Stimulated activated naive B cell treated with anti-CD40 and anti-IgM and Interleukin-4, amounts not matched to agents 10 μg/mL and 1 μg/mL and 100 μg/mL, for 72 hours (primary cell): Measurements from ENCODE around the gene SRD5A1.

Experiments used
- ATAC-seq, 2 donors: fragments of 150-1000 bp; cut with Tn5 transposase; replicated peaks; 2 replicates each; pipeline ENCODE4 v1.10.0; 2021; ENCODE audit warnings: moderate library complexity in 1 of 2
- DNase-seq: peaks from one replicate; pipeline ENCODE4 v3.0.0; 2021
- H3K27ac Mint-ChIP-seq: one replicate; pipeline ENCODE4 v1.8.0; 2022; ENCODE audit warnings: mild to moderate bottlenecking, mixed read lengths
- H3K27me3 Mint-ChIP-seq, 2 donors: one replicate each; pipeline ENCODE4 v1.8.0; 2022; ENCODE audit warnings: mixed read lengths in 2 of 2
- H3K36me3 Mint-ChIP-seq, 2 donors: one replicate each; pipeline ENCODE4 v1.8.0; 2022; ENCODE audit warnings: mixed read lengths in 2 of 2, mild to moderate bottlenecking in 1 of 2
- H3K4me1 Mint-ChIP-seq, 2 donors: one replicate each; pipeline ENCODE4 v1.8.0; 2022; ENCODE audit warnings: mixed read lengths in 2 of 2, mild to moderate bottlenecking in 1 of 2
- H3K4me3 Mint-ChIP-seq, 2 donors: one replicate each; pipeline ENCODE4 v1.8.0; 2022; ENCODE audit warnings: mild to moderate bottlenecking in 2 of 2, mixed read lengths in 2 of 2, moderate library complexity in 1 of 2
- H3K9me3 Mint-ChIP-seq, 2 donors: one replicate each; pipeline ENCODE4 v1.8.0; 2022; ENCODE audit warnings: mixed read lengths in 2 of 2, mild to moderate bottlenecking in 1 of 2

The SRD5A1 gene

DNA sequence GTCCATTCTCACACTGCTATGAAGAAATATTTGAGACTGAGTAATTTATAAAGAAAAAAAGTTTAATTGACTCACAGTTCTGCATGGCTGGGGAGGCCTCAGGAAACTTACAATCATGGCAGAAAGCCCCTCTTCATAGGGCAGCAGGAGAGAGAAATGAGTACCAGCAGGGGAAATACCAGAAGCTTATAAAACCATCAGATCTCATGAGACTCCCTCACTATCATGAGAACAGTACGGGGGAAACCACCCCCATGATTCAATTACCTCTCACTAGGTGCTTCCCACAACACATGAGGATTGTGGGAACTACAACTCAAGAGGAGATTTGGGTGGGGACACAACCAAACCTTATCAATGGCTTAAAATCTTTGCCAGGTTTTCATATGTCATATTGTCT is 59.7 kb downstream of the SRD5A1 start:
- DNase-seq (no peak), ATAC-seq (peak; percentile 68 to 85)
- no peaks in the 10 kb centered on the region for H3K36me3 Mint-ChIP-seq
- H3K4me1 Mint-ChIP-seq, result no peaks in the 10 kb centered on the region
- no peak overlapping the region for H3K4me3 Mint-ChIP-seq
- H3K9me3 Mint-ChIP-seq, result peaks cover 0 to 1% of the 10 kb centered on the region in 2 donors
- peaks cover 29 to 31% of the 10 kb centered on the region in 2 donors for H3K27me3 Mint-ChIP-seq
- H3K27ac Mint-ChIP-seq, result no peak overlapping the region

DNA sequence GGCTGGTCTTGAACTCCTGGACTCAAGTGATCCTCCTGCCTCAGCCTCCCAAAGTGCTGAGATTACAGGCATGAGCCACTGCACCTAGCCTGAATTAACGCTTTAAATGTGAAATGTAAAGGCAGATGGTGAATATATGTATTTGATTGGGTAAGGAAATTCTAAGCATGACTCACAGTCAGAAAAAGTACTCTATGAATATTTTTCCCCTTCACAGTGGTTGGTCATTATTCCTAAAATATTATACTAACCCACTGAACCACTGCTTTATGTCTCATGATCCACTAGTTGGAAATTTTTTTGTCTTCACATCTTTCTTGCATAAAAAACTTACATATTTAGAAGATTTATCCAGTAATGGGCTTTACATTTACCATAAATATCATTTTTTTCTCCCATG is 65.5 kb downstream of the SRD5A1 start:
- no peak for ATAC-seq
- H3K36me3 Mint-ChIP-seq, result no peaks in the 10 kb centered on the region

DNA sequence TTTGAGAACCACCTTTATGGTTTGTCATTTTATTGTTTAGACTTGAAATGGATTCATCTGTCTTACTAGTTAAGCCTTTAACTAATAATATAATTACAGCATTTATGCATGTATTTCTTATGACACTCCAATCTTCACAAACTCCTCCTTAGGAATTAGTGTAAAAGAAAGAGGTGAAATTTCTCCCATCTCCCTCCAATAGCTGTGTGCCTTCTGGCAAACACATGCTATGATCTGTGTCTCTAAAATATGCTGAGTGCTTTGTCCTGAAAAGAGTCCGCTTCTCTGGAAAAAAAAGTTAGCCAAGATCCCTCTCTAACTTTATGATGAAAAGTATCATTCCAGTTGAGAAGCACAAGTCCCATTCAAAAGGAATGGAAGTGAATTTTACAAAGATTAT is 66.1 kb downstream of the SRD5A1 start:
- no peak overlapping the region for H3K27ac Mint-ChIP-seq
- ATAC-seq (no peak), DNase-seq (no peak)
- H3K36me3 Mint-ChIP-seq, result no peaks in the 10 kb centered on the region
- H3K9me3 Mint-ChIP-seq, result peaks cover 0 to 1% of the 10 kb centered on the region in 2 donors
- H3K4me1 Mint-ChIP-seq, result peaks cover 0 to 1% of the 10 kb centered on the region in 2 donors
- H3K27me3 Mint-ChIP-seq, result peaks cover 31 to 50% of the 10 kb centered on the region in 2 donors
- H3K4me3 Mint-ChIP-seq, result no peak overlapping the region

More for the DNA sequence above, 65.5 kb downstream of the SRD5A1 start:
- H3K9me3 Mint-ChIP-seq, result peaks cover 0 to 1% of the 10 kb centered on the region in 2 donors
- no peak for DNase-seq
- H3K4me1 Mint-ChIP-seq, result peaks cover 0 to under 1% of the 10 kb centered on the region in 2 donors
- H3K27ac Mint-ChIP-seq, result no peak overlapping the region
- peaks cover 31 to 50% of the 10 kb centered on the region in 2 donors for H3K27me3 Mint-ChIP-seq
- H3K4me3 Mint-ChIP-seq, result no peak overlapping the region

DNA sequence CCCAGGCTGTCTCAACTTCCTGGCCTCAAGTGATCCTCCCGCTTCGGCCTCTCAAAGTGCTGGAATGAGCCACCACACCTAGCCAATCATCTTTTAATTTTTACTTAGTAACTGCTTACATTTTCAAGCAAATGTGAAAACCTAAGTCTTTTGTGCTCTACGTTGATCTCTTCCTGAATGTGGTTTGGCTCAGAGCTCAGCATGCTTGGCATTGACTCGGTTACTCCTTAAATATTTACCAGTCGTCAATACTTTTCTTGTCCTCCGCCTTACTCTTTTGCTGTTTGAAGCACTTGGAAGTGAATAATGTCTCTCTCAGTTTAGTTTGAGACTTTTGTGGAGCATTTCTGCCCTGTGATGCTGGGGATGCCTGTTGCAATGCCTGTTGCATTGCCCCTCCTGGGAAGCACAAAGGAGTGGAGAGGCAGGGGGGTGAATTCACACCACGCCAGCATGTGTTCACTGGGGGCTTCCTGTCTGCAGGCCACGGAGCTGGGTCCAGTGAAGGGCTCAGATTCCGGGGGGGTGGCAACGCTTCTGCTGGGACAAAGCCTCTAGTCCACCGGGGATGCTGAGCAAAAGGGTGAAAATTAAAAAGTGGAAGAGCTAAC is 66.9 kb downstream of the SRD5A1 start:
- Mint-ChIP-seq H3K4me1 (peaks cover 8% of the 10 kb centered on the region in 2 donors), H3K4me3 (no peak overlapping the region), H3K36me3 (peaks cover 0 to 7% of the 10 kb centered on the region in 2 donors), H3K9me3 (peaks cover 0 to 4% of the 10 kb centered on the region in 2 donors), H3K27ac (no peak overlapping the region), H3K27me3 (peaks cover 31 to 50% of the 10 kb centered on the region in 2 donors)
- no peak for ATAC-seq
- DNase-seq, result no peak

DNA sequence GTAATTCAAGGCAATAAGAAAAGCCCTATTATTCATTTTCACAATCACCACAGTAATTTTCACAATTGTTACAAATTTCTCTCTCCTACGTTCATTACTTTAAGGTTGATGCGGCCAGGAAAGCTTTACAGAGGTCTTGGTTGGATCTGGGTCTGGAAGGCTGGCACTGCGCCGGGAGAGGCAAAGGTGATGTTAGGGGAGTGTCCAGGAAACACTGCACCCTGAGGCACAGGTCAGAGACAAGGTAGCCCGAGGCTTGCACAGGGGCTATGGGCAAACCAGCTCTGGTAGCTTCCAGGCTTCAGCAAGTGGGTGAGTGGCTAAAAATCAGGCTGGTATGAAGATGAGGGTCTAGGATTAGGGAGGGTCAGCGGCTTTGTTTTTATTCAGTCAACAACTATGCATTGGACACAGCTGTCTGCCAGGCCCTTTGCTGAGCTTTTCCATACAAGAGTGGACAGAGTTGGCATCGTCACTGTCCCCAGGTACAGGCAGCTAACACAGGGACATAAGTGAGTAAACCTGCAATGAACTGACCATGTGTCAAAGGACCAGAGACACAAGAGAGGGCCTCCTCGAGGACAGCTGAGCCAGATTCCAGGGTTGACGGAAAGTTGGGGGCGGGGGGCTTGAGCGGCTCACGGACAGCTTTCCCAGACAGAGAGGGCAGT is 67.6 kb downstream of the SRD5A1 start:
- Mint-ChIP-seq H3K9me3 (peaks cover 0 to 4% of the 10 kb centered on the region in 2 donors), H3K4me3 (no peak overlapping the region), H3K27ac (no peak overlapping the region), H3K36me3 (peaks cover 0 to 7% of the 10 kb centered on the region in 2 donors), H3K4me1 (peaks cover 11 to 14% of the 10 kb centered on the region in 2 donors), H3K27me3 (peaks cover 31 to 50% of the 10 kb centered on the region in 2 donors)
- DNase-seq, result no peak
- no peak for ATAC-seq

DNA sequence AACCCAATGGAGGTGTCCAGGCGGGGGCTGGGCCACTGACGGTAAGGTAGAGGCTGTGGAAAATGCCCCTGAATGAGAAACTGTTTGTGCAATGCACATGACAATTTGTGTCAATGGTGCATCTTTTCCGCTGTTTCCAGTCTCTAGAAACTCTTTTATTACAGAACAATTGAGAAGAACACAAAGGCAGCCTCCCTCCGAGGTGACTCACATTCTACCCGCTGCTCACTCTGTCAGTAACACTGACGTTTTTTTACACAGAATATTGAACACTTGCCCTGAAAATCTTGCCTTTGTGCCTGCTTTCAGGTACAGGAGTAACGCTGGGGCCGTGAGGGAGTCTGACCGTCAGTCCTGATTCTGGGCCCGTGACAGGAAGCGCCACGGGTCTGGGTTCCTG is 68.3 kb downstream of the SRD5A1 start:
- Mint-ChIP-seq H3K4me1 (peaks cover 14 to 21% of the 10 kb centered on the region in 2 donors), H3K4me3 (no peak overlapping the region), H3K9me3 (peaks cover 0 to 4% of the 10 kb centered on the region in 2 donors), H3K36me3 (peaks cover 0 to 7% of the 10 kb centered on the region in 2 donors), H3K27ac (no peak overlapping the region), H3K27me3 (peaks cover 30 to 47% of the 10 kb centered on the region in 2 donors)
- DNase-seq (no peak), ATAC-seq (no peak)

DNA sequence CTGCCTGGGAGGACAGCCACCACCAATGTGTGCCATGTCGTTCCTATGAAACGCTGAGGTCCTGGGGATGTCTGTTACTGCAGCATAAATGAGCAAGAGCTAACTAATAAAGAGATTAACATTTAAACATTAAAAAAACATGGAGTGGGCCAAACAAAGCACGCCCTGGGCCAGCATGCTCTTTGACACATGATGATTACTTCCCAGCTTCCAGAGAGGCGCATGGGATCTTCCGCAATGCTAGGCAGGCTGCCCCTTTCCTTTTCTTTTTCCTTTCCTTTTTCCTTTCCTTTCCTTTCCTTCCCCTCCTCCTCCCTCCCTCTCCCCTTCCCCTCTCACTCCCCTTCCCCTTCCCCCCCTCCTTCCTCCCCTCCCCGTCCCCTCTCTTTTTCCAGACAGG is 69.4 kb downstream of the SRD5A1 start:
- H3K4me3 Mint-ChIP-seq, result no peak overlapping the region
- H3K9me3 Mint-ChIP-seq, result peaks cover 0 to 4% of the 10 kb centered on the region in 2 donors
- peaks cover 0 to 7% of the 10 kb centered on the region in 2 donors for H3K36me3 Mint-ChIP-seq
- ATAC-seq (no peak), DNase-seq (no peak)
- peaks cover 26 to 36% of the 10 kb centered on the region in 2 donors for H3K27me3 Mint-ChIP-seq
- peaks cover 14 to 21% of the 10 kb centered on the region in 2 donors for H3K4me1 Mint-ChIP-seq
- no peak overlapping the region for H3K27ac Mint-ChIP-seq

DNA sequence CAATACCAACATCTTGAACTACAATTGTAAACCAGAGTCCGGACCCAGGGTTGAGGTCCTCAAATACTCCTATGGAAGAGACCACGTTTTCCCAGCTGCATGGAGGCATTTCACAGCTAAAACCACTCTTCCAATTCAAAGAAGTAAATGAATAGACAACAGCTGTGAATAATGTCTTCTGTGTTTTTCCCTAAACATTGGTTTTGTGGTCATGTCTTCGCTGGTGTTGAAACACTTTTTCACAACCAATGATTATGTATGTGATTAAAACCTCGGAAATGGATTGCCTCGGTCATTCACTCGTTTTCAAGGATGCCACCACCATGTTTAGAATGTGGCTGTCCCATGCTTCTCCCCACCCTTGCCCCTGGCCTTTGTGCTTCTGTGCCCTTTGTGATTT is 70.6 kb downstream of the SRD5A1 start:
- H3K27ac Mint-ChIP-seq, result no peak overlapping the region
- DNase-seq (no peak), ATAC-seq (no peak)
- peaks cover 18 to 23% of the 10 kb centered on the region in 2 donors for H3K4me1 Mint-ChIP-seq
- H3K27me3 Mint-ChIP-seq, result peaks cover 26 to 36% of the 10 kb centered on the region in 2 donors
- H3K36me3 Mint-ChIP-seq, result peaks cover 0 to 7% of the 10 kb centered on the region in 2 donors
- H3K9me3 Mint-ChIP-seq, result peaks cover 0 to 4% of the 10 kb centered on the region in 2 donors
- no peak overlapping the region for H3K4me3 Mint-ChIP-seq

DNA sequence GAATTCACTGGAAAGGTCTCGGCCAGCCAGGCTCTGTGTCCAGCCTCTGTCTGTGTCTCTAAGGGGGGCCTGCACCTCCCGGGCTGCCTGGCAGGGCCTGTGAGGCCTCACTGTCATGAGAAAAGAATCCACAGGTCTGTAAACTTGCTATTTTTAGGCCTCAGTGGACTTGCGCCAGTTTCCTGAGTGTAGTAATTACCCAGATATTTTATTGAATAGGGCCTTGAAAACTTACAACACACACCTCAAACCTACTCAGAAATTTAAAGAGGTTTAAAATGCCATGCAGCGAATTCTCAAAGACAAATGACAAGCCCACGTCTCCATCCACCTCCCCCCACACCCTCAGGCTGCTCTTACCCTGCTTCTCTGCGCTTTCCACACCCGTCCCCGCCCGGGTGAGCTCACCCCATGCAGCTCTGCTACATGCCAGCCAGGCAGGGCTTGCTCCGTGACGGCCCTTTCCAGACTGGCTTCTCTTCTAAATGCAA is 71.2 kb downstream of the SRD5A1 start:
- peaks cover 26 to 33% of the 10 kb centered on the region in 2 donors for H3K27me3 Mint-ChIP-seq
- peaks cover 0 to 4% of the 10 kb centered on the region in 2 donors for H3K9me3 Mint-ChIP-seq
- peaks cover 20 to 25% of the 10 kb centered on the region in 2 donors for H3K4me1 Mint-ChIP-seq
- no peak for DNase-seq
- no peak overlapping the region for H3K27ac Mint-ChIP-seq
- ATAC-seq, result no peak
- no peak overlapping the region for H3K4me3 Mint-ChIP-seq
- H3K36me3 Mint-ChIP-seq, result peaks cover 0 to 7% of the 10 kb centered on the region in 2 donors

DNA sequence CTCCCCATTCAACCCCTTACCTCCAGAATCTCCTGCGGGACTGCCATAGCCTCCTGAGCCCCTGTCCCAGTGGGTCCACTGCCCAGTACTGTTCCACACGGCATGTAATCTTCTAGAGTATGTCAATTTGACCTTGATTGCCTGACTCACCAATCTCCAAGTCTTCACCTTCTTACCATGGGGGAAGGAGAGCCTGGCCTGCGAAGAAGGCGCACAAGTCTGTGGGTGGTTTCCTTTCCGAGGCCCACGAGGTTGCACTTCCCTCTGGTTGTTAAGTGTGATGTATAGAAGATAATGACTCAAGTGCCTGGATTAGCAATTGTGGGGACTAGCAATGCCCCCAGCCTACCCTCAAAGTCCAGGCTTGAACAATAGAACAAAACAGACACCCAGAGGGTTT is 71.8 kb downstream of the SRD5A1 start:
- H3K27me3 Mint-ChIP-seq, result peaks cover 23 to 27% of the 10 kb centered on the region in 2 donors
- peaks cover 0 to 4% of the 10 kb centered on the region in 2 donors for H3K9me3 Mint-ChIP-seq
- ATAC-seq, result peak; percentile 93 to 94
- peak overlapping the region; percentile 28 to 43 for H3K4me3 Mint-ChIP-seq
- H3K4me1 Mint-ChIP-seq, result peaks cover 20 to 25% of the 10 kb centered on the region in 2 donors
- peak overlapping the region; percentile 84 for H3K27ac Mint-ChIP-seq
- H3K36me3 Mint-ChIP-seq, result peaks cover 0 to 7% of the 10 kb centered on the region in 2 donors
- DNase-seq, result peak; percentile 54

DNA sequence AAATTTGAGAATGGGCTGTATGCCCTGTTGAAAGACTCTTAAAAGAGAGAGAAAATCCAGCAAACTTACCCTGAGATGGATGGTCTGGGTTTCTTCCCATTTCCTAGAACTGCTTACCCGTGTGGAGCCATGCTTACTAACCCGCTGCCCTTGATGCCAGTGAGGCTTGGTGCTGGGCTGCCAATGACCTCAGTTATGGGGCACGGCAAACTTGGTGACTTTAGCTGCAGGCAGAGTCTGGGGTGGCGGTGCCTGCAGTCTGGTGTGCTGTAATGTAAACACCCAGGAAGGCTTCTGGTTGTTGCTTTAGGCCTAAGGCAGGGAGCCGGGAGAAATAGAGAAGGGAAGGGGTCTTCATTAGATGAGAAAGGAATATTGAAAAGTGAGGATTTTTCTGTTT is 72.7 kb downstream of the SRD5A1 start:
- peaks cover 0 to 7% of the 10 kb centered on the region in 2 donors for H3K36me3 Mint-ChIP-seq
- no peak overlapping the region for H3K4me3 Mint-ChIP-seq
- no peak overlapping the region for H3K27ac Mint-ChIP-seq
- peaks cover 15 to 23% of the 10 kb centered on the region in 2 donors for H3K27me3 Mint-ChIP-seq
- no peak for ATAC-seq
- DNase-seq, result no peak
- peaks cover 25 to 34% of the 10 kb centered on the region in 2 donors for H3K4me1 Mint-ChIP-seq
- peaks cover 0 to 7% of the 10 kb centered on the region in 2 donors for H3K9me3 Mint-ChIP-seq

DNA sequence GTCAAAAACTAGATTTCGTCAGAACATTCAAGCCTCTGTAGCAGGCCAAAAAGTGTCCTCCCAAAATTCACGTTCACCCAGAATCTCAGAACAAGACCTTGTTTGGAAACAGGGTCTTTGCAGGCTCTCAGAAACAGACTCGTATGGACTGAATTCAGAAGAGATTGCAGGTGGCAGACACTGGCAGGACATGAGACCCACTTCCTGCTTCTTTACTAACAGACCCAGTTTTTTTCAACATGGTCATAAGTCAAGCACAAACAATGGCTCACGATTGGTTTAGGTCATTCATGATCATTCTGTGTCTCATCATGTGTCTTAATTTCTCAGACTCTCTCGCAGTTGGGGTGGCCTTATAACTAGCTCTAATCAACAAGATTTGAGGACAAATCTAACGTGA is 74.6 kb downstream of the SRD5A1 start:
- H3K4me1 Mint-ChIP-seq, result peaks cover 34 to 44% of the 10 kb centered on the region in 2 donors
- ATAC-seq, result no peak
- H3K4me3 Mint-ChIP-seq, result no peak overlapping the region
- H3K9me3 Mint-ChIP-seq, result peaks cover 0 to 5% of the 10 kb centered on the region in 2 donors
- H3K27ac Mint-ChIP-seq, result no peak overlapping the region
- H3K36me3 Mint-ChIP-seq, result peaks cover 0 to 7% of the 10 kb centered on the region in 2 donors
- no peak for DNase-seq
- peaks cover 0 to 6% of the 10 kb centered on the region in 2 donors for H3K27me3 Mint-ChIP-seq

DNA sequence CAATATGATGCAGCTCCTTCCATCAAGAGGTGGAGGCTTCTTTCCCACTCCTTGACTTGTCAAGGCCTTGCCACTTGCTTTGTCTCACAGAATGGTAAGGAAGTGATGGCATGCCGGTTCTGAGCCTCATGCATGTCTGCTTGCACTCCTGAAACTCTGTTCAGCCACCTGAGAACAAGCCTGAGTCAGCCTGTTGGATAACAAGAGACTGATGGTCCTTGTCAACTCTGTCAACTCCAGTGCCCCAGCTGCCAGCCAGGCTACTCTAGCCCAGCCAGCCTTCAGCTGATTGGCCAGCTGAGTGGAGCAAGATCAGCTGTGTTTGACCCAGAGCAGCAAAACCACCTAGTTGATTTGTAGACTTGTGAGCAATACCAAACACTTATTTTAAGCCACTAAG is 75.6 kb downstream of the SRD5A1 start:
- H3K4me1 Mint-ChIP-seq, result peaks cover 32 to 44% of the 10 kb centered on the region in 2 donors
- H3K27ac Mint-ChIP-seq, result no peak overlapping the region

DNA sequence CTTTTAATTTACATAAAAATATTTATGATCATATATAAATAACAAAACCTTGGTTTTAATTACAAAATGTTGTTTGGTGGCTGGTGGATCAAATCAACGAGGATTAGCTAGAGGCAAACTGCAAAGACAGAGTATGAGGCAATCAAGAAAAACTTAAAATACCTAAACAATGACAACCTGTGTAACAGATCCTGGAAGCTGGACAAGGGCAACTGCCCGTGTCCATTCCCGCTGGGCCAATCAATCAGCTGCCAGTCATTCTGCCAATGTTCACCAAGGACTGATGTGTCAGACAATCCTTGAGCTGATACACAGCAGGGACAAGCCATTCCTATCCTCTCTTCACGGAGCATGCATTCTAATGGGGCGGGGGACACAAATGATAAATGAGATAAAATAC is 76.8 kb downstream of the SRD5A1 start:
- DNase-seq (no peak), ATAC-seq (no peak)
- peaks cover 0 to 6% of the 10 kb centered on the region in 2 donors for H3K27me3 Mint-ChIP-seq
- H3K9me3 Mint-ChIP-seq, result peaks cover 0 to 4% of the 10 kb centered on the region in 2 donors
- peaks cover 0 to 1% of the 10 kb centered on the region in 2 donors for H3K36me3 Mint-ChIP-seq
- no peak overlapping the region for H3K4me3 Mint-ChIP-seq
- peak overlapping the region; percentile 9 for H3K27ac Mint-ChIP-seq
- H3K4me1 Mint-ChIP-seq, result peaks cover 27 to 38% of the 10 kb centered on the region in 2 donors

More for the DNA sequence above, 75.6 kb downstream of the SRD5A1 start:
- Mint-ChIP-seq H3K36me3 (peaks cover 0 to 7% of the 10 kb centered on the region in 2 donors), H3K4me3 (no peak overlapping the region), H3K27me3 (peaks cover 0 to 6% of the 10 kb centered on the region in 2 donors), H3K9me3 (peaks cover 0 to 5% of the 10 kb centered on the region in 2 donors)
- DNase-seq (no peak), ATAC-seq (no peak)
